ENCODE measurements around the gene RIPK4.

The RIPK4 gene

DNA sequence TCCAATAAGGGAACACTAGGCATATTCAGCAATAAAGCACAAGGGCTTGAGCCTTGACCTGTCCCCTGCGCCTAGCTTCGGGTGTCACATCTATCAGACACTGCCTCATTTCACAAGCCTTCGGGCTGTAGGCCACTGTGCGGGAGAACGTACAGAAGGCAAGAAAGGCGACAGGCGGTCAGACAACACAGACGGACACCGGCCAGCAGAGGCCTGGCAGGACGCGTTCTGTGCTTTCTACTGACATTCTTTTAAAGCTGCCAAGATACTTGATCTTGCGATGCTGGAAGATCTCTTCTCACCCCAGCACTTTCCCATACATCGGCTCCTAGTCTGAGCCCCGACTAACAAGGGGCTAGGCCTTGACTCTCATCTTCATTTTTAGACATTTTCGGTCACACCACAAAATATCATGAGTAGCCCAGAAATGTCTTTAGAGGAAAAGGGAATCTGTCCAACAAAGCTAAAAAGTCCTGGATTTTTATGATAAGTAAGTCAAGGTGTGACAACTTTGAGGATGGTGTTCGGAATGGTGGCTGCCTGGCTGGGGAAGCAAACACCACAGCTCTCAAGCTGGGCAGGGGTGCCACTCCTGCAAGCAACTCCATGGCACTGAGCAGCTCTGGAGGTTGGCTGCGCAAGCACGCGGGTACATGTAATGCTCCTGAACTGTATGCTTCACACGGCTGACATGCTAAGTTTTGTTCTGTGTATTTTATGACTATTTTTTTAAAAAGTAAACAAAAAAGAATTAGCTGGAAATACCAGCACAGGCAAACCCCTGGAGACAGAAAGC lies 18.7 kb downstream of the RIPK4 start:
- TF ChIP-seq, protein P1, sequence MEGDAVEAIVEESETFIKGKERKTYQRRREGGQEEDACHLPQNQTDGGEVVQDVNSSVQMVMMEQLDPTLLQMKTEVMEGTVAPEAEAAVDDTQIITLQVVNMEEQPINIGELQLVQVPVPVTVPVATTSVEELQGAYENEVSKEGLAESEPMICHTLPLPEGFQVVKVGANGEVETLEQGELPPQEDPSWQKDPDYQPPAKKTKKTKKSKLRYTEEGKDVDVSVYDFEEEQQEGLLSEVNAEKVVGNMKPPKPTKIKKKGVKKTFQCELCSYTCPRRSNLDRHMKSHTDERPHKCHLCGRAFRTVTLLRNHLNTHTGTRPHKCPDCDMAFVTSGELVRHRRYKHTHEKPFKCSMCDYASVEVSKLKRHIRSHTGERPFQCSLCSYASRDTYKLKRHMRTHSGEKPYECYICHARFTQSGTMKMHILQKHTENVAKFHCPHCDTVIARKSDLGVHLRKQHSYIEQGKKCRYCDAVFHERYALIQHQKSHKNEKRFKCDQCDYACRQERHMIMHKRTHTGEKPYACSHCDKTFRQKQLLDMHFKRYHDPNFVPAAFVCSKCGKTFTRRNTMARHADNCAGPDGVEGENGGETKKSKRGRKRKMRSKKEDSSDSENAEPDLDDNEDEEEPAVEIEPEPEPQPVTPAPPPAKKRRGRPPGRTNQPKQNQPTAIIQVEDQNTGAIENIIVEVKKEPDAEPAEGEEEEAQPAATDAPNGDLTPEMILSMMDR (IDR thresholded peaks at IDR 0.05; ENCODE audit: insufficient read depth, missing control alignments) = no peak
- no peak for DNase-seq (ENCODE audit: insufficient read length, low spot score)
- FAIRE-seq = no peak

DNA sequence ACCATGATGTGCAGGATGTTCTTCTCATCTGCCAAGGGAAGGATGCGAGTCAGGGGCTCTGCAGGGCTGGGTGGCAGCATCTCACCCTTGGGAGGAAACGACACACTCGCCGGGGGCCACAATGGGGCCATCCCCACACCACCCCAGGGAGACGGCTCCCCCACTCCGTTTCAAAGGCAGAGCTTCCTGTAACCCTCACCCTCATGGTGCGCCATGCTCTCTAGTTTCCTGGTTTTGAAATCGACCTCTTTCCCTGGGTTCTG lies 20.2 kb downstream of the RIPK4 start:
- TF ChIP-seq, protein P1 (IDR thresholded peaks at IDR 0.05; ENCODE audit: insufficient read depth, missing control alignments) = no peak
- FAIRE-seq (no peak), DNase-seq (ENCODE audit: insufficient read length, low spot score) (no peak)

DNA sequence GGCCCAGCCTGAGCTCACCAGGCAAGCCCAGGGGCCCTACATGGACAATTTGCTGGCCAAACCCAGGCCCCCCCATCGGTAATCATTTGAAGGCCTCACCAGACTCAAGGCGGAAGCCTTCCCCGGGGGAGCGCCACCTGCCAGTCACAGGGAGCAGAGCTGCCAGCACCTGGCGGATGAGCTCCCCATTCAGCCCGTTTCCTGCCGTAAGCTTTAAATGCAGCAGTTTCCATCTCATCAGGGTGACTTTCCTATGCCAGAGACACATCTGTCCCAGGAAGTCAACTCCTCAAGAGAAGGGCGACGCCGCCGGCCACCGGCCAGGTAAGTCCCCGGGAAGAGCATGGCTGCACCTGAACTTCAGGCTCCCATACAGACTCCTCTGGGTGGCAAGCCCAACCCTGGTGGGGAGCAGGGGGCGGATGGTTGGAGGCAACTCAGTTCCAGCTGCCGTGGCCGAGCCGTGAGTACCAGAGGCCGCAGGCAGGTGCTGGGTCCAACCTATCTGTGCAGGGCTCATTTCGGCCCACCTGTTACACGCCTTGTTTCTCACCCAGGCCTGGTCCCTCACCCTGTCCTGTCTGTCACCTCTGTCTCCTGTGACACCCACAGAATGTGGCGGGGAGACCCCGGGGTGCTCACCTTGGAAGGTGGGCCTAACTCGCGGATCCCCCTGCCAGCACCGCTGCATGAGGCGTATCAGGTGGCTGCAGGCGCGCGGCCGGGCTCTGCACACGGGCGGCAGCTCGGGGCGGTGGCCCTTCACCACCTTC lies 20.7 kb downstream of the RIPK4 start:
- TF ChIP-seq, protein P1 (IDR thresholded peaks at IDR 0.05; ENCODE audit: insufficient read depth, missing control alignments) = no peak
- no peak for FAIRE-seq
- no peak for DNase-seq (ENCODE audit: insufficient read length, low spot score)

DNA sequence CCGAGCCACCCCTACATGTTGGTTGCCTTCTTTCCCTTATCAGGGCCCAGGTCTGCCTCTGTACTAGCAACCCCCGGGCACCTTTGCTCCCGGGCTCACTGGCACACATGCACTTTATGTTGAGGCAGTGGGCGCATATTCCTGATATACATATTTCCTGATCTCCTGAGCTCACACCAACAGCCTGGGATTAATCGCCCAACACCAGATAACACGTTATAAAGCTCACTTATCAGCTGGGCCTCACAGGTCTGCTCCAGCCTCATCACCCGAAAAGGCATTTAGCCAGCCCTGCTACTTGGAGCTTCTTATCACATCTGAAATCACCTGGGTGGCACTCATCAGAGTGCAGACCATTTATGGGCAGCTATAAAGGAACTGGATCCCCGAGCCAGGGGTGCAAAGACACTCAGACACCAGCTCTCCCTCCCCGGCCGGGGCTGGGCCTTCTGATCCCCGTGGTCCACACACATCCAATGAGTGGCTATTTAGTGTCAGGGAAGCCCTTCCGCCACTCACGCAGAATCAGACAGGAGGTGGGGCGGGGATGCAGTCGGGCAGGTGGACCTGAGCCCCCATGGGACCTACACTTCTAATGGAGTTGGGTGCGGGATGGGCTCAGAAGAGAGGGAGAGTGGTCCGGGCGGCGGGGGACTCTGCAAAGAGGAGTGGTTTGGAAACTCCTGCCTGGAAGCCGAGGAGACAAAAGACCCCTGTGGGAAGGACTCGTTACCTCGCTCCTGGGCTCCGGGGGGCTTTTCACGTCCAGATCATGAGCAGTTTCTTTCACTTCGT lies 21.6 kb downstream of the RIPK4 start:
- DNase-seq (ENCODE audit: insufficient read length, low spot score) (no peak), FAIRE-seq (no peak)
- TF ChIP-seq, protein P1 (IDR thresholded peaks at IDR 0.05; ENCODE audit: insufficient read depth, missing control alignments) = no peak

DNA sequence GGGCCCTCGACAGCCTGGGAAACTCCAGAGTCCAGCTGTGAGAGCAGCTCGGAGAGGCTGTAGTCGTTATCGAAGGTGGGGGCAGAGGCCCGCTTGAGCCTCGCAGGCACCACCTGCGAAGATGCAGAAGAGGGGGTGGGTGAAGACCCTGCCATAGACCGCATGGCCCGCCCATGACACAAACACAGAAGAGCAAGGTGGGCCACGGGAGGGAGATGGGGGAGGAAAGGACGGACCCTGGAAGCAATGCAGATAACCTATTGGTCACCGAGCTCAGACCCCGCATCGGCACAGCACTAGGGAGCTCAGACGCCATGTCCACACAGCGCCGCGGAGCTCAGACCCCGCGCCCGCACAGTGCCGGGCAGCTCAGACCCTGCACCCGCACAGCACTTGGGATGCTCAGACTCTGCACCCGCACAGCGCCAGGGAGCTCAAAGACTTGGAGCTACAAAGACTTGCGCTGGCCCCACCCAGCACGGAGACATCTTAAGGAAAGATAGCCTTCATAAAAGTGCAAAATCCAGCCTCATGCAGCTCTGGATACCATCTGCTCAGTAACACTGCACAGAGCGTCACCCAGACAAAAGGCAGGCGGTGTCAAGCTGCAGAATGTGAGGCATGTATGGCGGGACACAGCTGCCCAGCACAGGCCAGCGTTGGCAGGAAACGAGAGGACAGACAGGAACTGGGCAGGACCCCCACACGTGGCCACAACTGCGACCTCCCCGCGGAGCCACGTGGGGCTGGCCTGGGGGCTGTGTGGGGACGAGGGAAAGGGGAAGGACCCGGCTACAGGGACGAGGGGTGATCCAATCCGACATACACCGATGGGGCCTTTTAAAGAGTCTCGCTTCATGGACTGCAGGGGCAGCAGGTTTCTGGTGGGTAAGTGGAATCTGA lies 22.6 kb downstream of the RIPK4 start:
- FAIRE-seq (no peak), DNase-seq (ENCODE audit: insufficient read length, low spot score) (no peak)
- TF ChIP-seq, protein P1 (IDR thresholded peaks at IDR 0.05; ENCODE audit: insufficient read depth, missing control alignments) = no peak

DNA sequence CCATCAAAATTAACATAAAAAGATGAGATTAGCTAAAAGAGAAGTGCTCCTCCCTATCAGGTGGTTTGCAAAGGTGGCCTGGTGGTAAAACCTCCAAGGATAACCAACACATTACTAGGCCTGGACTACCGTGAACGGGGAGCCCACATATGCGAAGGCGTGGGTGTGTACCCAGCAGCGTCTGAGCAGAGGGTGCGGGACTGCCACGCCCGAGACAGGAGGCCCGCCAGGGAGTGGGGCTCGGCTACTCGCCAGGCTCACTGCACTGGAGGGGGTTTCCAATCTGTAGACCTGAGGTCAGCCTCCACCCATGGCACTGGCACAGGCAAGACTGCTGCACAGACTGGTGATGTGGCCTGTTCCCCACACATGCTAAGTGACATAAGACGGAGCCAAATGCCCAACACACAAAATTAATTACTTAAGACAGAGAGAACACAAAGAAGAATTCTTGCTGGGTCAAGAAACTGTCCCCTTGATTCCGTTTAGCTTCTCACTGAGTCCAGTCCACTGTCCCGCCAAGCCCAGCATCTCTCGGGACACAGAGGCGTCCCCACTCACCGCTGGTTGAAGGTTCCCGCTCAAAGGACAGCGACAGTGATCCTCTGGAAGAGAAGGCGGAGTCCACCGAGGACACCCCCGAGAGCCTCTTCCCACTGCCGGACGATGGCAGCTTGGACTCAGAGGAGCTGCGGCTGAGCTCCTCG lies 23.4 kb downstream of the RIPK4 start:
- TF ChIP-seq, protein P1 (IDR thresholded peaks at IDR 0.05; ENCODE audit: insufficient read depth, missing control alignments) = no peak
- FAIRE-seq (no peak), DNase-seq (ENCODE audit: insufficient read length, low spot score) (no peak)
